ENCODE results near the gene GFRA4.

Gene GFRA4

DNA sequence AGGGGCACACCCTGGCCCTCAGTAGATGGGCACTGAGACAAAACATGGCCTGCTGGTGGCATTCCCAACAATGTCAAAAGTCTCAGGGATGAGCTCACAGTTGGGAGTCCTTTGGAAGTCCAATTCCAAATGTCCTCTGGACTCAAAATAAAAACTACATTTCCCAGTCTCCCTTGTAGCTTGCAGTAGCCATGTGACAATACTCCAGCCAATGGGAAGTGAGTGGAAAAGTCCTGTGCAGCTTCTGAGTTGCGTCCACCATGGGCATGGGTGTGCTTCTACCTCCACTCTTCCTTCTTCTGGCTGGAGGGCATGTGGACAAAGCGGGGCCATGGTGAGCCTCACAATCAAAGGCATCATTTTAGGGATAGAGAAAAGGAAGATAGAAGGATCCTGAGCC lies 24.5 kb upstream of the GFRA4 start:
- peaks cover 28 to 57% of the 10 kb centered on the region in 2 donors for H3K27me3 Mint-ChIP-seq
- H3K36me3 Mint-ChIP-seq (ENCODE audit: insufficient read depth) = no peaks in the 10 kb centered on the region
- H3K4me1 Mint-ChIP-seq (ENCODE audit: low read depth in 2 of 2) = peaks cover 0 to 6% of the 10 kb centered on the region in 2 donors
- DNase-seq (no peak), ATAC-seq (replicated peaks) (no peak)
- no peaks in the 10 kb centered on the region for H3K9me3 Mint-ChIP-seq
- no peak overlapping the region for H3K27ac Mint-ChIP-seq
- H3K4me3 Mint-ChIP-seq = no peak overlapping the region

DNA sequence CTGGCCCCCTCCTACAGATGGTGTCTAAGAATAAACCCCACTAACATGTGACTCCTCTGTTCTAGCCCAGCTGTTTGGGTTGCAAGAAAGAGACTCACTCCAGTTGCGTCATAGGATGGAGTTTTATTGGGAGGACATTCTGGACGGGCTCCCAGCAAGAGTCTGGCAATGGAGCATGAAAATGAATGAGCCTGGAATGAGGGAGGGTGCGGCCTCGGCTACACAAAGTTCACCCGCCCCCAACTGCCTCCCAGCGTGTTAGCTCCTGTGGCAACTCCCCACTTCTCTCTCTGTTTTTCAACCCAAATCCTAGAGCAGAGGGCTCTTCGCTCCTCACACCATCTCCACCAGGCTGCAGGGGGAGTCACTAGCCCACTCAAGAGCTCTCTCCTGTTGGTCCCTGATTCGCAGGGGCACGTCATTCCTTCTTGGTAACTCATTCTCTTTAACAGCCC lies 23.7 kb upstream of the GFRA4 start:
- DNase-seq (no peak), ATAC-seq (replicated peaks) (no peak)
- H3K9me3 Mint-ChIP-seq = no peaks in the 10 kb centered on the region
- no peaks in the 10 kb centered on the region for H3K36me3 Mint-ChIP-seq (ENCODE audit: insufficient read depth)
- H3K4me1 Mint-ChIP-seq (ENCODE audit: low read depth in 2 of 2) = peaks cover 0 to 6% of the 10 kb centered on the region in 2 donors
- H3K27me3 Mint-ChIP-seq = peaks cover 32 to 57% of the 10 kb centered on the region in 2 donors
- no peak overlapping the region for H3K4me3 Mint-ChIP-seq
- H3K27ac Mint-ChIP-seq = no peak overlapping the region

DNA sequence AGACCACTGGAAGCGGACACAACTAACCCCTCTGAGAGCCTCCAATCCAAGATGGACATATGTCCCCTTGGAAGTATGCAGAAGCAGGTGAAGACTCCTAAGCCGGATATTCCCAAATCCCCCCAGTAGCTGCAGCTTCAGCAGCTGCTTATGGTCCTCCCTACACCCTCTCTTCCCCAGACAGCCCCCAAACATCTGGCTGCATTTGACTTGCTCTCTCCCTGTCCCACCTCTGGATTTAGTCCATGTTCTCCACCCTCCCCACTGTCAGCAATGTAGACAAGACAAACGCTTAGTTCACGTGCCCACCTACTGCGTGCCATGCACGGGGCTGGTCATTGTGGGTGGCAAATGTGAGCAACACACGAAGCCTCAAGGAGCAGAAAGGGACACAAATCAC lies 23.2 kb upstream of the GFRA4 start:
- ATAC-seq (replicated peaks) (no peak), DNase-seq (no peak)
- H3K4me1 Mint-ChIP-seq (ENCODE audit: low read depth in 2 of 2) = peaks cover 0 to 6% of the 10 kb centered on the region in 2 donors
- H3K4me3 Mint-ChIP-seq = no peak overlapping the region
- H3K27ac Mint-ChIP-seq = no peak overlapping the region
- no peaks in the 10 kb centered on the region for H3K36me3 Mint-ChIP-seq (ENCODE audit: insufficient read depth)
- peaks cover 33 to 61% of the 10 kb centered on the region in 2 donors for H3K27me3 Mint-ChIP-seq
- H3K9me3 Mint-ChIP-seq = no peaks in the 10 kb centered on the region

DNA sequence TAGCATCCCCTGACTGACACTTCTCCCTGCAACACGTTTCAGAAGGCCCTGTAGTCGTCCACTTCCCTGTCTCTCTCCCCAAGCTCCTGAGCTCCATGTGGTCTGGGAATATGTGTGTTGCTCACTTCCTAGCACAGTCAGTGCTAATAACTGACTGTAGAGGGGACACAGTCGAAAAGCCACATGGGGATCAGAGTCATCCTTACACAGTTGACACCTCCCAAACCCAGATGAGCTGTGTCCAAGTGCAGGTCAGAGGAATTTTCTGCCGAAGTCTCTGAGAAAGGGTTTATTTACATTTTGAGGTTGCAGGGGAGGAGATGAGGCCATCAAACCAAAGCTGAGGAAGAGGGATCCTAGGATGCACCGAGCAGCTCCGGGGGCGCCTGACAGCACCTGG lies 22.1 kb upstream of the GFRA4 start:
- H3K27ac Mint-ChIP-seq = no peak overlapping the region
- ATAC-seq (replicated peaks) = no peak
- no peaks in the 10 kb centered on the region for H3K9me3 Mint-ChIP-seq
- no peaks in the 10 kb centered on the region for H3K36me3 Mint-ChIP-seq (ENCODE audit: insufficient read depth)
- H3K4me1 Mint-ChIP-seq (ENCODE audit: low read depth in 2 of 2) = peaks cover 0 to 10% of the 10 kb centered on the region in 2 donors
- H3K27me3 Mint-ChIP-seq = peaks cover 44 to 72% of the 10 kb centered on the region in 2 donors
- DNase-seq = no peak
- H3K4me3 Mint-ChIP-seq = no peak overlapping the region

DNA sequence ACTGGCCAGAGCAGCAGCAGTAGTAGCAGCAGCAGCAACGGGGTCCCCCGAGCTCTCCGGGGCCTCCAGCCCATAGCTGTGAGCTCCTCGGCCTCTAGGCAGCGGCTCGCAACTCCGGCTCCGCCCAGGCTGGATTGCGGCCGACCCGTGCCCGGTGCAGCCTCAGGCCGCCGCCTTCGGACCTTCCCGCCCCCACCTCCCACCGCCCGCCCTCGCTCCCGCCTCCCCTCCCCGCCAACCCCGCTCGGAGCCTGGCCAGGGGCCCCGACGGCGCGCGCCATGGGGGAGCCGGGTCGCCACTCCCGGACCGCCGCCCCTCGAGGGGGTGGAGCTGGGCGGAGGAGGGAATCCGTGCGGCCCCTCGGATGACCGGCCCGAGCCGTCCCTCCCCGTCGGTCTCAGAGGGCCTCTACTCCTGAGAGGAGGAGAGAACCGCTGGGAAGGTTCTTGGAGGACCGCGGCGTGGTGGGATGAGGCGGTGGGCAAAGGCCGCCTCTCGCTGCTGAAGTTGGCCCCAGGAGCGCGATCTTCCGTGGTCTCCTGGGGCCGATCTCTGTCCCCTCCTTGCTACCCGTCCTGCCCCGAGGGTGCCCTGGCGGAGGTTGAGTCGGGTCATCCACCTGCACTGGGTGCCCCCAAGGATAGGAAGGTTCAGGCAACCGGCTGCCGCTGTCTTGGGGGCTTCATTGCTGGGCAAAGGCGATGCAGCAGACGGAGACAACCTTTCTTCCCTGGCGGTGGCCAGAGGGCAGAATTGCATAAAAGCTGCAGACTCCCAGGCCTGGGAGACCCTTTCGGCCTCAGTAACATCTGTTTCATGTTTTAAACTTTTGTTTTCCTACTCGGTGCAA lies 19.0 kb upstream of the GFRA4 start, which contains the start of gene ADAM33:
Gene ADAM33 (minus strand): TSS at position 80 of the 851 bp plus-strand sequence. CDS start 6 bp downstream, at position 74.
- Mint-ChIP-seq H3K4me3 (peak within 1 kb of the TSS in 1 of 2 donors; percentile 30), H3K27me3 (peaks cover 69 to 91% of the 10 kb centered on the region in 2 donors), H3K9me3 (no peaks in the 10 kb centered on the region), H3K4me1 (ENCODE audit: low read depth in 2 of 2) (peaks cover 0 to 4% of the 10 kb centered on the region in 2 donors), H3K27ac (no peak within 1 kb of the TSS), H3K36me3 (ENCODE audit: insufficient read depth) (no peaks in the 10 kb centered on the region)
- DNase-seq (no peak), ATAC-seq (replicated peaks) (no peak)

DNA sequence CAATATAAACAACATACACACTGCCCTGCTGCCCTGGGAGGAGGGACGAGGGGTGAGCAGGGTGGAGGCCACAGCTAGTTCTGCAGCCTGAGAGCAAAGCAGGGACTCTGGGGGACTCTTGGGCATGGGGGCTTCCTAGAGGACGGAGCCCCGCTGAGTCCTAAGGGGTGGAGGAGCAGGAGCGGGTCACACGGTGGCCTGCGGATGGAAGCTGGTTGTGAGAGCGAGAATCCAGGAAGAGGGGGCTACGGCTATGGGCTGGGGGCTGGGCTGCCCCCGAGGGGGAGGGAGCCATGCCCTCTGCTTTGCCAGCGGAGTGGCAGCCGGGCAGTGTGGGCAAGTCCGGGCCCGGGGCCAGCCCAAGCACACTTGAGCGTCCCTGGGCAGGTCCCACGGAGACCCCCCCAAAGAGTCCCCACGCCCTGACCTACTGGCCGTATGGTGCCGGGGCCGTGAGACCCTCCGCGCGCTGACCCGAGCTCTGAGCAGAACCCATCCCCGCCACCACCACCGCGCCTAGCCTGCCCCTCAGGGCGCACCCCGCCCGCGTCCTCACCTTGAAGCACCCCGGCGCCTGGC lies 18.2 kb upstream of the GFRA4 start:
- peaks cover 4 to 8% of the 10 kb centered on the region in 2 donors for H3K4me1 Mint-ChIP-seq (ENCODE audit: low read depth in 2 of 2)
- no peak for DNase-seq
- peaks cover 68 to 91% of the 10 kb centered on the region in 2 donors for H3K27me3 Mint-ChIP-seq
- H3K9me3 Mint-ChIP-seq = no peaks in the 10 kb centered on the region
- H3K36me3 Mint-ChIP-seq (ENCODE audit: insufficient read depth) = no peaks in the 10 kb centered on the region
- H3K4me3 Mint-ChIP-seq = peak overlapping the region in 1 of 2 donors; percentile 30
- no peak for ATAC-seq (replicated peaks)
- no peak overlapping the region for H3K27ac Mint-ChIP-seq

DNA sequence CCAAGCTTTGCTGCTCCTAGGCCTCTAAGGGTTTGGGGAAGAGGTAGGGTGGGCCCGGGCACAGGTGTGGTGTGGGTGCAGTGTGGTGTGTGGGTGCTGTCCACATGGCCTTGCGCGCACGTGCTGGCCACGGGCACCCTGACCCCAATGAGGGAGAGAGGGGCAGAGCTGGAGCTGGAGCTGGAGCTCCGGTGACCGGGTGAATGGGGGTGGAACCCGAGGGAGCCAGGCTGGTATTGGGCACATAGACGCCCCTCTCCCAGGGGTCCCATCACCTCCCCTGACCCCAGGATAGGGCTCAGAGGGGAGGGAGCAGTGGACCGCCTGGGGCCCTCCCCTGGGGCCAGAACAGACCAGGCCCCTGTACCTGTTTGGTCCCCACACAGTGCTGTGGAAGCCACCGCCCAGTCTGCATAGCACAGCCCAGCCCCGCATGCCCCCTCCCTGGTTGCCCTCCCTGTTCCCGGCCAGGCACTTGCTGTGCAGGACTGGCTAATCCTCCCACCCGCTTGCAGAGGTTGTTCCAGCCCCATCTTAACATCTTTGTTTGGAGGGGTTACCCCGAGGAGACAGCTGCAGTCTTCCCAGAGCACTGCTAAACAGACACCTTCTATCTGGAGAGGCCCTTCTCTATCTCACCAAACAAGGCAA lies 17.6 kb upstream of the GFRA4 start:
- Mint-ChIP-seq H3K36me3 (ENCODE audit: insufficient read depth) (no peaks in the 10 kb centered on the region), H3K4me3 (peak overlapping the region in 1 of 2 donors; percentile 30), H3K27ac (no peak overlapping the region), H3K27me3 (peaks cover 67 to 91% of the 10 kb centered on the region in 2 donors), H3K9me3 (no peaks in the 10 kb centered on the region), H3K4me1 (ENCODE audit: low read depth in 2 of 2) (peaks cover 5 to 10% of the 10 kb centered on the region in 2 donors)
- no peak for DNase-seq
- no peak for ATAC-seq (replicated peaks)

DNA sequence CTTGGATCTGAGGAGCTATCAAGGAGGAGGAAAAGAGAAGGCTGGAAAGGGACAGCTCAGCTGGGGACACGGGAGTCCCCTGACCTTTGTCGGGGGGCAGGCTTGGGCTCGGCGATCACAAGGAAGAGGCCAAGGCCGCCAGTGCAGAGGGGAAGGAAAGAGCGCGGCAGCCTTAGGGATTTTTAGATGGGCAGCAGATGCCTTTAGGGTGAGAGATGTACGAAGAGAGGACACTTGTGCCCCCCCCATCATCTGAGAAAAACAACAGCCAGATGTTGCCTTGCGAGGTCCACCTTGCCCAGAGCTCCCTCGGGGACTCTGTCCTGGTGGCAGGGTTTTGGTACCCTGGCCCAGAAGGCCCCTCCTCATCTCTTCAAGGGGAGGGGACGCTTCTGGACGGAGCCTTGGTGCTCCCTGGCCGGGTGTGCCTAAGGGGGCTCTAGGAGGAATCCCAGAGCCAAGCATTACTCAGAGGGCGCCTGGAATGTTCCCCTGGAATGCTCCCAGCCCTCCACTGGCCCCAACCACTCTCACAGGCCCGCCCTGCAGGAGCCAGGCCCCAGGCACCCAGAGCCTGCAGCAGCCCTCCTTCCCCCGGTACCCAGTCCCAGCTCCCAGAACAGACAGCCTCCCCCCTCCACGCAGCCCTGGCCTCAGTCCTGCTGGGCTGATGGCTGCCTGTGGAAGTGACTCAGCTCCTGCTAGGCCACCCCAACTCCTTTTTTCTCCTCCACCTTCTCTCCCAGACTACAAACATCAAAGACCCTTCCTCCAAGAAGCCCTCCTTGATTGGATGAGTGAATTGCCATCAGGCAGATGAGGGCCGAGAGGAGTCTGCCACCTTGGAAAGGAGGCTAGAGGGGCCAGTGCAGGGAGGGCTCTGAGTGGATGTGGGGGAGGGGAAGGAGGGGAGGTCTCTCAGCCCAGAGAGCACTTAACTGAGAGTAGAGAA lies 16.8 kb upstream of the GFRA4 start:
- peaks cover 75 to 91% of the 10 kb centered on the region in 2 donors for H3K27me3 Mint-ChIP-seq
- DNase-seq (no peak), ATAC-seq (replicated peaks) (no peak)
- no peaks in the 10 kb centered on the region for H3K9me3 Mint-ChIP-seq
- H3K4me1 Mint-ChIP-seq (ENCODE audit: low read depth in 2 of 2) = peaks cover 5 to 10% of the 10 kb centered on the region in 2 donors
- no peak overlapping the region for H3K4me3 Mint-ChIP-seq
- H3K27ac Mint-ChIP-seq = no peak overlapping the region
- no peaks in the 10 kb centered on the region for H3K36me3 Mint-ChIP-seq (ENCODE audit: insufficient read depth)

DNA sequence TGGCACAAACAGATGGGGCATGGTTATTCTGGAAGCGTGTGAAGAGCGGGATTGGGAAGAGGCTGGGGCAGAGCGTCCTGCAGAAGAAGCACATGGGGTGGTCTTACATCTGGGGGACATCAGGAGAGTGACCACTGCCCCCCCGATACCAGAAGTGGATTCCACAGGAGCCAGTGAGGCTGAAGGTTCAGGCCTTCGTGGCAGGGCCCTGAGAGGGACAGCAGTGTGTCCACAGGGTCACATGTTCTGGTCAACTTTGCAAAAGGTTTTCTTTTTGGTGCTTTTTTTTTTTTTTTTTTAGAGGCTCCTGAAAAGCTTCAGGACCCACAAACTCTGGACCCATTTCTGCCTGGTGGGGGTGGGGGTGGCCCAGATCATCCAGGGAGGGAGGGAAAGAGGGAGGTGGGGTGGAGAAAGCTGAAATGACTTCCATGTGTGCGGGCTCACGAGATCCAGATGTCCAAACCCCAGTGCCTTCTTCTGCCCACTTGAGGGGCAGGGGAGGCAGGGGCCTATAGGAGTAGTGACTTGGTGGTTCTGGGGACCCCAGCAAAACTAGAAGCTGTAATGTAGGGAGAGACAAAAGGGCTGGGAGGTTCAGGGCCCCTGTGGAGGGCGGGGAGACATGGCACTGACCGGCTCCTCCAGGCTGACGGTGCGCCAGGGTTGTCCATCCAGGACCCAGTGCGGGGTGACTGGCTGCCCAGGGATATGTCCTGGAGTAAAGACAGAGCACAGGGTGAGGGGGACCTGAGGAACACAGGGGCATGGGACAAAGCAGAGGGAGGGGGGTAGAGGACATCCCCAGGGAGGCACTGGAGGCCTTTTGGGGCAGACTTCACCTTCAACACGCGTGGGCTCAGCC lies 15.9 kb upstream of the GFRA4 start:
- Mint-ChIP-seq H3K27me3 (peaks cover 79 to 91% of the 10 kb centered on the region in 2 donors), H3K9me3 (no peaks in the 10 kb centered on the region), H3K4me3 (no peak overlapping the region), H3K27ac (no peak overlapping the region), H3K36me3 (ENCODE audit: insufficient read depth) (no peaks in the 10 kb centered on the region), H3K4me1 (ENCODE audit: low read depth in 2 of 2) (peaks cover 5 to 10% of the 10 kb centered on the region in 2 donors)
- DNase-seq = no peak
- ATAC-seq (replicated peaks) = no peak

DNA sequence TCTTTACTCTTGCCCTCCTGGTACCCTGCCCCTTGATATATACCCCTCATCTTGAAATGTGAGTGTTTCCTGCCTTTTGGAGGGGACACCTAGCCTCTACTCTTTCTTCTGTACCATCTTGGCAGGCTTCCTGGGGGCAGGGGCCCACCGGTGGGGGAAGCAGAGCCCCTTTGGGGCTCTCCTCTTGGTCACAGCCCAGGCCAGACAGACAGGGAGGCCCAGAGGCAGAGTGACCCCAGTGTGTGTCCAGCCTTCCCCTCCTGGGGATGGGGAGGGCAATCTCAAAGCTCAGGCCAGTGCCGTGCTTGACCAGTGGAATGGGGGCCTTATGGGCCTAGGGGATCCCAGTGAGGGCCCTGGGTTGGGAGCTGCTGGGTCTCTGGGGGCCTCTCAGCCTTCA lies 15.0 kb upstream of the GFRA4 start:
- no peak overlapping the region for H3K27ac Mint-ChIP-seq
- peaks cover 5 to 10% of the 10 kb centered on the region in 2 donors for H3K4me1 Mint-ChIP-seq (ENCODE audit: low read depth in 2 of 2)
- no peaks in the 10 kb centered on the region for H3K36me3 Mint-ChIP-seq (ENCODE audit: insufficient read depth)
- H3K4me3 Mint-ChIP-seq = no peak overlapping the region
- H3K27me3 Mint-ChIP-seq = peaks cover 77 to 85% of the 10 kb centered on the region in 2 donors
- ATAC-seq (replicated peaks) = no peak
- no peak for DNase-seq
- no peaks in the 10 kb centered on the region for H3K9me3 Mint-ChIP-seq

DNA sequence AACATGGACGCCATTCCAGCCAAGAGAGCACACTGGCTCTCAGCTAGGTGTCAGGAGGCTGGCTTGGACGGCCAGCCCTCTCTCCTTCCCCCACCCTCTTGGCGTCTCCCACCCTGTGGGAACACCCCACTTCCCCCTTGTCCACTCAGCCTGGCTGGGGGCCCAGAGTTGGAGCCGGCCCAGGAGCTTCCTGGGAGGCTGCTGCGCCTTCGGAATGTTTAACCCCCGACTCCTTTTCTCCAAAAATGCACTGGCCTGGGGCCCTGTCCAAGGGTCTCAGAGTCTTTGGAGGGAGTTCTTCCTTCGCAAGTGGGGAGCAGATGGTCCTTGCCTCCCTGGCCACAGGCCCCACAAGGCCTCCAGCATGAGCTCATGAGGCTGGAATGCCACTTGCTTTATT lies 14.5 kb upstream of the GFRA4 start:
- no peaks in the 10 kb centered on the region for H3K9me3 Mint-ChIP-seq
- peaks cover 73 to 84% of the 10 kb centered on the region in 2 donors for H3K27me3 Mint-ChIP-seq
- ATAC-seq (replicated peaks) (no peak), DNase-seq (no peak)
- no peak overlapping the region for H3K27ac Mint-ChIP-seq
- peaks cover 5 to 13% of the 10 kb centered on the region in 2 donors for H3K4me1 Mint-ChIP-seq (ENCODE audit: low read depth in 2 of 2)
- no peak overlapping the region for H3K4me3 Mint-ChIP-seq
- H3K36me3 Mint-ChIP-seq (ENCODE audit: insufficient read depth) = no peaks in the 10 kb centered on the region
